AG04449 (cell line): ENCODE results near the gene LOXL4.

ENCODE experiments used
- CTCF ChIA-PET: fragments of 350-600 bp; formaldehyde crosslinking; extraction: SDS; loops from one replicate; lab custom pipeline; 2021; ENCODE audit warnings: antibody characterized with exemption; lab: Yijun Ruan, JAX
- POLR2A ChIA-PET: fragments of 400-600, 350-600 bp; formaldehyde crosslinking; extraction: SDS; loops from one replicate; lab custom pipeline; 2020; ENCODE audit warnings: antibody characterized with exemption, inconsistent platforms; lab: Yijun Ruan, JAX
- DNase-seq: peaks from one replicate; pipeline ENCODE4 v3.0.0-alpha.2; 2010; ENCODE audit warnings: low read depth, low spot score
- H3K4me3 ChIP-seq: 2 replicates; pipeline ENCODE4 v1.5.1; 2011; ENCODE audit warnings: low read depth, mild to moderate bottlenecking, control low read depth, low read length
- CTCF ChIP-seq: IDR thresholded peaks from one replicate; pipeline ENCODE4 v1.5.1; 2011; ENCODE audit warnings: mild to moderate bottlenecking, moderate library complexity, low read length, control low read depth, inconsistent platforms; ENCODE audit not compliant: insufficient read depth; ENCODE audit errors: missing control alignments

LOXL4 gene

GRCh38 chr10:98270073-98270740 is 2.2 kb upstream of the LOXL4 start:
- TF ChIP-seq CTCF, result no peak
- DNase-seq, result no peak
- H3K4me3 ChIP-seq, result no peak overlapping the region
- ChIA-PET POLR2A (interaction anchor here (1.1 to 1.5 kb wide), 2 partner anchors 15 to 46 kb away, joined by 3 to 4 read pairs; no protein-coding TSS in a partner anchor), CTCF (interaction anchor here (0.6 to 12.0 kb wide), 4 partner anchors 9 to 142 kb away, joined by 3 to 142 read pairs (median 4); no protein-coding TSS in a partner anchor)

GRCh38 chr10:98269435-98269912 is 1.5 kb upstream of the LOXL4 start:
- CTCF ChIA-PET, result interaction anchor here (0.6 to 12.0 kb wide), 5 partner anchors 8 to 143 kb away, joined by 3 to 142 read pairs (median 4); no protein-coding TSS in a partner anchor
- no peak for TF ChIP-seq CTCF
- POLR2A ChIA-PET, result interaction anchor here (0.8 to 1.5 kb wide), 5 partner anchors 40 to 145 kb away, joined by 3 to 4 read pairs (median 3); partner anchors contain the start of gene PYROXD2

GRCh38 chr10:98268694-98269431 is 869 bp upstream of the LOXL4 start:
- CTCF ChIA-PET, result interaction anchor here (0.7 to 12.0 kb wide), 6 partner anchors 14 to 144 kb away, joined by 3 to 142 read pairs (median 4); no protein-coding TSS in a partner anchor
- POLR2A ChIA-PET, result interaction anchor here (0.8 to 1.5 kb wide), 7 partner anchors 41 to 146 kb away, joined by 3 to 6 read pairs (median 3); partner anchors contain the start of gene PYROXD2
- H3K4me3 ChIP-seq, result peak overlapping the region; percentile 51
- TF ChIP-seq CTCF, result no peak
- DNase-seq, result no peak

More at GRCh38 chr10:98269435-98269912, 1.5 kb upstream of the LOXL4 start:
- H3K4me3 ChIP-seq, result no peak overlapping the region
- DNase-seq, result peak; percentile 41

GRCh38 chr10:98267069-98267893 is 713 bp downstream of the LOXL4 start:
- peak overlapping the region; percentile 54 for H3K4me3 ChIP-seq
- no peak for DNase-seq
- no peak for TF ChIP-seq CTCF
- ChIA-PET POLR2A (interaction anchor here (1.4 kb wide), 1 partner anchor 56 kb away, joined by 6 read pairs; no protein-coding TSS in a partner anchor), CTCF (interaction anchor here (0.8 to 12.0 kb wide), 5 partner anchors 14 to 148 kb away, joined by 3 to 142 read pairs (median 18); partner anchors contain the start of gene PYROXD2)

DNA sequence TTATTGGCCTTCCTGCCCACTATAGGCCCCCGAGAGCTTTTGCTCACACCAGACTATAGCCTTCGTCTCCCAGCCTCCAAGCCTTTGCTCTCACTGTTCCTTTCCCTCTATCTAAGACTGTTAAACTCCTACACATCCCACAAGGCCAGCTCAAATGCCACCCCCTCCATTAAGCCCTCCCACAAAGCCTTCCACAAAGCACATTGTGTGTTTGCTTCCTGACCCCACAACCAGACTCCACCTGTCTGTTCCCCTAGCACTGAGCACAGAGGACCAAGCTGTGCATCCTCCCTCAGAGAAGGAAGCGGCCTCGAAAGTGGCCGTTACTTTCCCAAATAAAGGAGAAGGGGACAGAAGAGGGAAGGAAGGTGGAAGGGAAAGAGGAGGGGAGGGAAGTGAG is 1.3 kb downstream of the LOXL4 start:
- no peak for DNase-seq
- ChIA-PET CTCF (interaction anchor here (0.8 to 12.0 kb wide), 4 partner anchors 13 to 149 kb away, joined by 3 to 142 read pairs (median 13); partner anchors contain the start of gene PYROXD2), POLR2A (no interaction called here)
- peak overlapping the region; percentile 54 for H3K4me3 ChIP-seq
- TF ChIP-seq CTCF, result no peak
